Tibial nerve (tissue), 4 donors: Measurements from ENCODE around the gene TATDN2. TPM values are rescaled to one million over a fixed set of nuclear protein-coding genes. Genes with fewer than 3 reads are reported as not detected.
A peak's percentile ranks its signal among the peaks of the same experiment; 100 is the strongest.

Experiments
- DNase-seq, 2 donors: peaks; one replicate each; pipeline ENCODE4 v3.0.0-alpha.2; 2019; ENCODE audit warnings: low spot score in 2 of 2
- H3K27ac ChIP-seq, 4 donors: fragments of 200-600 bp; sonication (generic) in 3 of 4; one replicate each; pipeline ENCODE4 v1.5.1; 2017 to 2019; ENCODE audit warnings: mild to moderate bottlenecking in 1 of 4
- H3K27me3 ChIP-seq, 2 donors: fragments of 200-600 bp; sonication (generic) in 1 of 2; one replicate each; pipeline versions ENCODE4 v1.5.1 to v1.6.0; 2017 to 2019
- H3K36me3 ChIP-seq, 3 donors: fragments of 200-600 bp; sonication (generic); one replicate each; pipeline ENCODE4 v1.5.1; 2018 to 2019
- H3K4me1 ChIP-seq, 4 donors: fragments of 200-600 bp; sonication (generic) in 3 of 4; one replicate each; pipeline ENCODE4 v1.5.1; 2017 to 2019
- H3K4me3 ChIP-seq, 4 donors: fragments of 200-600 bp; sonication (generic) in 3 of 4; one replicate each; pipeline ENCODE4 v1.5.1; 2017 to 2019; ENCODE audit warnings: mild to moderate bottlenecking in 1 of 4, moderate library complexity in 1 of 4
- H3K9me3 ChIP-seq, 4 donors: fragments of 200-600 bp; sonication (generic) in 3 of 4; one replicate each; pipeline ENCODE4 v1.5.1; 2017 to 2019
- EP300 ChIP-seq, 2 donors: sonication (generic); formaldehyde crosslinking; IDR thresholded peaks; one replicate each; pipeline ENCODE4 v1.6.1; 2017; ENCODE audit warnings: antibody characterized with exemption in 2 of 2, mild to moderate bottlenecking in 1 of 2
- POLR2A ChIP-seq, 2 donors: fragments of 450-650 bp; IDR thresholded peaks; one replicate each; pipeline ENCODE4 v1.6.1; 2017; ENCODE audit warnings: antibody characterized with exemption in 2 of 2, mild to moderate bottlenecking in 2 of 2, moderate library complexity in 2 of 2
- WGBS, 2 donors: methylation state at CpG; one replicate each; pipeline ENCODE4 v1.1.5; 2018; 5-methylcytosine and 5-hydroxymethylcytosine counted together
- total RNA-seq, 4 donors: library from RNA; depleted of rRNA; stranded (reverse); fragments of >200 nt; gene quantifications; one replicate each; pipeline ENCODE4 v1.1.0, GENCODE V29; 2016
- TF ChIP-seq, protein P1 (sequence below), 5 experiments: fragments of 200-600 bp in 3 of 5; fragments of 450-650 bp in 2 of 5; sonication (generic) in 3 of 5; IDR thresholded peaks; one replicate each; pipeline ENCODE4 v1.5.1; 2016 to 2019; ENCODE audit warnings: antibody characterized with exemption in 5 of 5, mild to moderate bottlenecking in 3 of 5, moderate library complexity in 2 of 5

Gene TATDN2, protein sequence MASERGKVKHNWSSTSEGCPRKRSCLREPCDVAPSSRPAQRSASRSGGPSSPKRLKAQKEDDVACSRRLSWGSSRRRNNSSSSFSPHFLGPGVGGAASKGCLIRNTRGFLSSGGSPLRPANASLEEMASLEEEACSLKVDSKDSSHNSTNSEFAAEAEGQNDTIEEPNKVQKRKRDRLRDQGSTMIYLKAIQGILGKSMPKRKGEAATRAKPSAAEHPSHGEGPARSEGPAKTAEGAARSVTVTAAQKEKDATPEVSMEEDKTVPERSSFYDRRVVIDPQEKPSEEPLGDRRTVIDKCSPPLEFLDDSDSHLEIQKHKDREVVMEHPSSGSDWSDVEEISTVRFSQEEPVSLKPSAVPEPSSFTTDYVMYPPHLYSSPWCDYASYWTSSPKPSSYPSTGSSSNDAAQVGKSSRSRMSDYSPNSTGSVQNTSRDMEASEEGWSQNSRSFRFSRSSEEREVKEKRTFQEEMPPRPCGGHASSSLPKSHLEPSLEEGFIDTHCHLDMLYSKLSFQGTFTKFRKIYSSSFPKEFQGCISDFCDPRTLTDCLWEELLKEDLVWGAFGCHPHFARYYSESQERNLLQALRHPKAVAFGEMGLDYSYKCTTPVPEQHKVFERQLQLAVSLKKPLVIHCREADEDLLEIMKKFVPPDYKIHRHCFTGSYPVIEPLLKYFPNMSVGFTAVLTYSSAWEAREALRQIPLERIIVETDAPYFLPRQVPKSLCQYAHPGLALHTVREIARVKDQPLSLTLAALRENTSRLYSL
- total RNA-seq = 10 to 100 TPM; 21.2 to 28.9 (median 28.5) TPM

DNA sequence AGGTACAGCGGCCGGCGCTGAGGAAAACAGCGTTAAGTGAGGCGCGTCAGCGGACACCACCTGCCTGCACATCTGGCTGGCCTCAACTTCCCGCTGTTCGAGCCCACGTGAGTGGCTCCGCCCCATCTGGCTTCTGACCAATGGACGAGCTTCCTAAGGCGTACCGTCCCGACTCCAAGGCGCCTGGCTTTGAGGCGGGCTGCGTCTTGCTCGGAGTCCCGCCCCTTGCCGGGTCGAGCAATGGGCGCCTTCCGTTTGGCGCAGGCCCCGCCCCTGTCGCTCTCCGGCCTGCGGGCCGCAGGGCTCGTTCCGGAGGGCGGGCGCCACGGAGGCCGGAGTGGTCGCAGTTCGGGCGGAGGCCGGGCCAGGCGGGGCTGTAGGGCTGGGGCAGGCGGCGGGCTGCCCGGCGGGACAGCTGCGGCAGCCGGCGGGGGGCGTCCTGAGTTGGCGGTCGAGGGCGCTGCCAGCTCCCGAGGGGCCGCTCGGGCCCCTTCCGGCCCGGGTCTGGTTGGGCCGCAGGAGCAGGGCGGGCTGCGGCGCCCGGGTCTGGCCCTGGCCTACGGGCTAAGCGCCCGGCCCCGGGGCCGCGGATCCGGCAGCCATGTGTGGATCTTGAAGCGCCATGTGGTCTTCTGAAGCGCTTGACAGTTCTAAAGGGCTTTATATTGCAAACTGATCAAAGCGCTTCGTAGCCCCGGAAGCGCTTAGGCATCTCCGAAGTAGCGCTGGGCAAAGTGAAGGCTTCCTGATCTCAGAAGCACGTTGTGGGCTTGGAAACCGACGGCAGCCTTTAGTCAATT is at the start of gene TATDN2:
TATDN2 (plus strand) TSS at position 276 of the 800 bp plus-strand sequence. CDS start 742 bp downstream, outside the sequence.
- 0 to 1% methylated on average over 22 to 55 of the region's 80 CpGs for WGBS, 2 donors
- TF ChIP-seq EP300 (IDR thresholded peaks at IDR 0.05) = peak; percentile 55 to 83
- TF ChIP-seq POLR2A (IDR thresholded peaks at IDR 0.05) = peak; percentile 66 to 89
- TF ChIP-seq, protein P1, sequence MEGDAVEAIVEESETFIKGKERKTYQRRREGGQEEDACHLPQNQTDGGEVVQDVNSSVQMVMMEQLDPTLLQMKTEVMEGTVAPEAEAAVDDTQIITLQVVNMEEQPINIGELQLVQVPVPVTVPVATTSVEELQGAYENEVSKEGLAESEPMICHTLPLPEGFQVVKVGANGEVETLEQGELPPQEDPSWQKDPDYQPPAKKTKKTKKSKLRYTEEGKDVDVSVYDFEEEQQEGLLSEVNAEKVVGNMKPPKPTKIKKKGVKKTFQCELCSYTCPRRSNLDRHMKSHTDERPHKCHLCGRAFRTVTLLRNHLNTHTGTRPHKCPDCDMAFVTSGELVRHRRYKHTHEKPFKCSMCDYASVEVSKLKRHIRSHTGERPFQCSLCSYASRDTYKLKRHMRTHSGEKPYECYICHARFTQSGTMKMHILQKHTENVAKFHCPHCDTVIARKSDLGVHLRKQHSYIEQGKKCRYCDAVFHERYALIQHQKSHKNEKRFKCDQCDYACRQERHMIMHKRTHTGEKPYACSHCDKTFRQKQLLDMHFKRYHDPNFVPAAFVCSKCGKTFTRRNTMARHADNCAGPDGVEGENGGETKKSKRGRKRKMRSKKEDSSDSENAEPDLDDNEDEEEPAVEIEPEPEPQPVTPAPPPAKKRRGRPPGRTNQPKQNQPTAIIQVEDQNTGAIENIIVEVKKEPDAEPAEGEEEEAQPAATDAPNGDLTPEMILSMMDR (IDR thresholded peaks at IDR 0.05) = peak in 2 of 5 experiments; percentile 7 to 45
- Histone ChIP-seq H3K4me1 (peaks cover 0 to 37% (median 23%) of the 10 kb centered on the region in 4 donors), H3K4me3 (peak within 1 kb of the TSS; percentile 84 to 98 (median 87)), H3K27ac (peak within 1 kb of the TSS; percentile 78 to 96 (median 90)), H3K9me3 (peaks cover 0 to 20% (median 0%) of the 10 kb centered on the region in 4 donors), H3K27me3 (no peaks in the 10 kb centered on the region), H3K36me3 (peaks cover 0 to 30% (median 0%) of the 10 kb centered on the region in 3 donors)
- DNase-seq = peak; percentile 93 to 96

DNA sequence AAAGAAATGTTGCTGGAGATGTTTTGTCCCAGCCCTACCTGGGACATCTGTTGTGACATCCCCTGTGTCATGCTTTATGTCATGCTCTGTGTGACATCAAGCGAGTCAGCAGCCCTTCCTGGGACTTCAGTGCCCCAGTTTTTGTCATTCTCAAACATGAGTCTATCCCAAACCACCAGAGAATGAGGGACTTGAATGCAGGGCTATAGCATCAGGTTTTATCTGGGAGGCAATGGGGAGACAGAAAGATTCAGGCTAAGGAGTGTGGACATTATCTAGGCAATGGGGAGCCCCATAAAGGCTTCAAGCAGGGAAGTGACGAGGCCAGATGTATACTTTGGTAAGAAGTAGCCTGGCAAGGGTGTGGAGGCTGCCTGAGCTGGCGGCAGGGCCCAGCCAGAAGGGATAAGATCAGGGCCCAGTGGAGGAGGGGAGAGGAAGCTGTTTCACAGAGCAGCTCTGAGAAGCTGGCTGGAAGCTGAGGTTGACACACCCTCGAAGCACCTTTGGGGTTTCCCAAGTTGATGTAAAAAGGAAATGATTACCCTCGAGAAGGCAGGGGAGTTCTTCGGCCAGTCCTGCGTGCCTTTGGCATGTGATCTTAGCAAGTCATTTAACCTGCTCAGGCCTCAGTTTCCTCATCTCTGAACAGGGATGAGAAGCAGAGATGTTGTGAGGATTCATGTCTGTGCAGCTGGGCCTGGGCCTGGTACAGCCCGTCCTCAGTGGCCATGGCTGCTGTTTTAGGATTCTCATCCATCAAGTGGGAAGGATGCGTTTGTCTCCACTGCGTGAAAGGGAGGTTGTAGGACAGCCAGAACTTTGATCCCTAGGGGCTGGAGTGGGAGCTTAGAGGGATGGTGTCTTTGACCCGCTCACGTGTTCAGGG is 49.3 kb upstream of the TATDN2 start:
- 67 to 69% methylated on average over 12 of the region's 12 CpGs for WGBS, 2 donors
- no peak for DNase-seq
- Histone ChIP-seq H3K27ac (peak overlapping the region in 2 of 4 donors; percentile 35 to 46), H3K27me3 (no peaks in the 10 kb centered on the region), H3K36me3 (peaks cover 0 to 21% (median 0%) of the 10 kb centered on the region in 3 donors), H3K4me1 (peaks cover 0 to 43% (median 19%) of the 10 kb centered on the region in 4 donors), H3K4me3 (no peak overlapping the region), H3K9me3 (no peaks in the 10 kb centered on the region)
- TF ChIP-seq, protein P1 (IDR thresholded peaks at IDR 0.05) = no peak
- no peak for TF ChIP-seq POLR2A (IDR thresholded peaks at IDR 0.05)
- no peak for TF ChIP-seq EP300 (IDR thresholded peaks at IDR 0.05)

DNA sequence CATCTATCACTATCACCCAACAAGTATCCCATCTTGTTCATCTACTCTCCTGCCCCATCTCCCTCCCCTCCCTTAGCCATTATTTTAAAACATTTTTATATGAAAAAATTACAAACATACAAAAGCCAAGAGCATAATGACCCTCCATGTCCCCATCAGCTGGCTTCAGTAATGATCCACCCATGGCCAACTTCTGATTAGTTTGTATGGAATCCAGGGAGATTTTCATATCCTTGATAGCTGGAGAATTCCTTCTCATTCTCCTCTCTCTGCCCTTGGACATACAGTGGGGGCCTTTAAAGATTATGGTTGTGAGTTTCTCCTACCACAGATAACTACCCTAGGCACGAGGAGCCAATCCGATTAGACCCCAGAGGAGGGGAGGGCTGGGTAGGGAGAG is 43.3 kb upstream of the TATDN2 start:
- Histone ChIP-seq H3K27ac (peak overlapping the region in 3 of 4 donors; percentile 16 to 80 (median 30)), H3K9me3 (no peaks in the 10 kb centered on the region), H3K4me3 (no peak overlapping the region), H3K36me3 (peaks cover 0 to 24% (median 0%) of the 10 kb centered on the region in 3 donors), H3K27me3 (no peaks in the 10 kb centered on the region), H3K4me1 (peaks cover 0 to 8% (median 0%) of the 10 kb centered on the region in 4 donors)
- WGBS, 2 donors = 91 to 93% methylated on average over 2 of the region's 2 CpGs
- no peak for DNase-seq
- TF ChIP-seq, protein P1 (IDR thresholded peaks at IDR 0.05) = no peak
- no peak for TF ChIP-seq EP300 (IDR thresholded peaks at IDR 0.05)
- TF ChIP-seq POLR2A (IDR thresholded peaks at IDR 0.05) = no peak

DNA sequence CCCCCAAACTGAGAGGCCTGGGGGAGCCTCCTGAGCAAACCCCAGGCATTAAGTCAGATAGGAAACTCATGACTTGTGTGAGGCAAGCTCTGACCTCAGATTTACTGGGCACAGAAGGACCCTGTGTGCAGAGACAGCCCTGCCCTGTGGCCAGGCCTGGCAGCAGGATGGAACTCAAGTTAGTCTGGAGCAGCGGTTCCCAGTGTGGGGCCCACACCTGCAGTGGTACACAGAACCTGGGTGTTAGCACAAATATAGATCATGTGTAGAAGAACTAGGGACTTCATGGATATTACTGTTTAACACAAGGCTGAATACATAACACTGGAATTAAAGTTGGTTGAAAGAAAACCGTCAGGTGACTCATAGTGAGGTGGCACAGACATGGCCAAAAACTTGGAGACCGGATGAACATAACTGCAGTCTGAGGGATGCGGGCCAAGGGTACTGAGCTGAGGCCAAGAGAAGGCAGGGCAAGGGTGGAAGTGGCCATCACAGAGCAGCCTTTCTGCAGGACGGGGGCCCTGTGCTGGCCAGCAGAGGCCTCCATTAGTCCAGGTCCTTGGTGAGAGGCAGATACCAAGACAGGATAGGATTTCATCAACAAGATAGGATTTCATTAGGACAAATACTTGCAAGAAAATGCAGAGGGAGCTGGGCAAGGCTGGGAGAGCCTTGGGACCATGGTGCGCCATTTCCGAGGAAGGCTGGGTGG is 42.7 kb upstream of the TATDN2 start:
- Histone ChIP-seq H3K4me3 (no peak overlapping the region), H3K4me1 (peaks cover 0 to 8% (median 0%) of the 10 kb centered on the region in 4 donors), H3K9me3 (no peaks in the 10 kb centered on the region), H3K27ac (peak overlapping the region in 3 of 4 donors; percentile 16 to 80 (median 30)), H3K27me3 (no peaks in the 10 kb centered on the region), H3K36me3 (peaks cover 0 to 21% (median 0%) of the 10 kb centered on the region in 3 donors)
- no peak for DNase-seq
- TF ChIP-seq EP300 (IDR thresholded peaks at IDR 0.05) = peak in 1 of 2 donors; percentile 12
- no peak for TF ChIP-seq POLR2A (IDR thresholded peaks at IDR 0.05)
- 57 to 68% methylated on average over 7 of the region's 7 CpGs for WGBS, 2 donors
